Caco-2 (cell line): ENCODE data around the gene ERCC6L. TPM values are rescaled to one million over a fixed set of nuclear protein-coding genes. Genes with fewer than 3 reads are reported as not detected.

Experiments
- BruUV-seq: library from RNA; stranded (reverse); fragments of 400-500 nt; replicated peaks from 2 replicates; lab custom pipeline; 2021; lab: Mats Ljungman, UMichigan
- CTCF ChIA-PET: fragments of 300-600 bp; sonication (Branson Sonifier 250); formaldehyde crosslinking; loops from one replicate; lab custom pipeline; 2022; ENCODE audit warnings: antibody characterized with exemption; lab: Charles Lee
- POLR2A ChIA-PET: fragments of 300-600 bp; sonication (Branson Sonifier 250); formaldehyde crosslinking; loops from one replicate; lab custom pipeline; 2022; ENCODE audit warnings: antibody characterized with exemption; lab: Charles Lee
- DNase-seq, 2 experiments: peaks; one replicate each; pipeline versions ENCODE4 v3.0.0 to v3.0.0-alpha.2; 2020 to 2022
- H3K27me3 ChIP-seq: replicated peaks from 2 replicates; pipeline ENCODE4 v1.6.0; 2011; ENCODE audit warnings: low read length; ENCODE audit not compliant: control insufficient read depth, insufficient read depth
- H3K36me3 ChIP-seq: 2 replicates; pipeline ENCODE4 v1.5.1; 2011; ENCODE audit warnings: low read length; ENCODE audit not compliant: control insufficient read depth, insufficient read depth
- H3K4me1 ChIP-seq: fragments of 250-450 bp; sonication (Bioruptor Pico); 2 replicates; pipeline ENCODE4 v1.5.1; 2020; ENCODE audit warnings: mild to moderate bottlenecking
- H3K4me3 ChIP-seq: 2 replicates; pipeline ENCODE4 v1.5.1; 2011; ENCODE audit warnings: low read depth, mild to moderate bottlenecking, control low read depth, low read length
- H3K9me3 ChIP-seq: fragments of 250-450 bp; sonication (Bioruptor Pico); 2 replicates; pipeline ENCODE4 v1.5.1; 2020; ENCODE audit warnings: mild to moderate bottlenecking, moderate library complexity
- H3K27ac Mint-ChIP-seq: one replicate; pipeline ENCODE4 v1.8.0; 2022; ENCODE audit warnings: mixed read lengths; ENCODE audit not compliant: unreplicated experiment
- H3K27me3 Mint-ChIP-seq: one replicate; pipeline ENCODE4 v1.8.0; 2022; ENCODE audit warnings: mixed read lengths; ENCODE audit not compliant: insufficient read depth, unreplicated experiment
- H3K36me3 Mint-ChIP-seq: one replicate; pipeline ENCODE4 v1.8.0; 2022; ENCODE audit warnings: mild to moderate bottlenecking, mixed read lengths; ENCODE audit not compliant: insufficient read depth, unreplicated experiment
- H3K4me1 Mint-ChIP-seq: one replicate; pipeline ENCODE4 v1.8.0; 2022; ENCODE audit warnings: low read depth, mixed read lengths; ENCODE audit not compliant: unreplicated experiment
- H3K4me3 Mint-ChIP-seq: one replicate; pipeline ENCODE4 v1.8.0; 2022; ENCODE audit warnings: mild to moderate bottlenecking, moderate library complexity, mixed read lengths; ENCODE audit not compliant: unreplicated experiment
- H3K9me3 Mint-ChIP-seq: one replicate; pipeline ENCODE4 v1.8.0; 2022; ENCODE audit warnings: mixed read lengths; ENCODE audit not compliant: unreplicated experiment
- intact Hi-C: fragments of 100-400 bp; cut with micrococcal nuclease; formaldehyde crosslinking; loops from one replicate; pipeline ENCODE4 v1.10.0; 2022; ENCODE audit not compliant: unreplicated experiment
- total RNA-seq: library from RNA; stranded (reverse); gene quantifications from 2 replicates; pipeline ENCODE4 v1.2.3, GENCODE V29; 2022
- TF ChIP-seq, protein P1 (sequence below), 2 experiments: fragments of 200-600 bp in 1 of 2; IDR thresholded peaks; 1 replicate in 1 of 2; 2 replicates in 1 of 2; pipeline versions ENCODE4 v1.5.1 to v1.8.0; 2011 to 2022; ENCODE audit warnings: antibody characterized with exemption in 1 of 2, control low read depth in 1 of 2, inconsistent platforms in 1 of 2, low read depth in 1 of 2, low read length in 1 of 2, mild to moderate bottlenecking in 1 of 2, moderate library complexity in 1 of 2; ENCODE audit not compliant: insufficient read depth in 1 of 2, severe bottlenecking in 1 of 2, unreplicated experiment in 1 of 2

ERCC6L gene
- total RNA-seq, 1 experiment from 2014 or later = 9.7 TPM

DNA sequence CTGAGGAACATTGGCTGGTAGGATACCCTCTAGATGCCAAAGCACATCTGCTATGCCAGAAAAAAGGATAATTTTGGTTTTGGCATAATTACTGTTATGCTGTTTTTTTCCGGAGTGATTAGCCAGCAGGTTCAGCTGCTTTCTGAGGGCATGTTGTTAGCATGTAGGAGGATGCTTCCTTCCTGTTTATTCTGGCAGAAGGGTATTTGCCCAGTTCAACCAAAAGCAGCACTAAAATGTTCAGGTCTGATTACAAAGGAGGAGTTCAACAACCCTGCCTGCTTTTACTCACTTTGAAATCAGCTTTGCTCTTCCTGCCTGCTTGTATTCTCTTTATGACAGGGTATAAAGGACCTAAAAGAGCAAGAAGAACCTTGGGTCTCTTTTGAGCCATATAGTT, 21.9 kb downstream of the ERCC6L start:
- TF ChIP-seq, protein P1, sequence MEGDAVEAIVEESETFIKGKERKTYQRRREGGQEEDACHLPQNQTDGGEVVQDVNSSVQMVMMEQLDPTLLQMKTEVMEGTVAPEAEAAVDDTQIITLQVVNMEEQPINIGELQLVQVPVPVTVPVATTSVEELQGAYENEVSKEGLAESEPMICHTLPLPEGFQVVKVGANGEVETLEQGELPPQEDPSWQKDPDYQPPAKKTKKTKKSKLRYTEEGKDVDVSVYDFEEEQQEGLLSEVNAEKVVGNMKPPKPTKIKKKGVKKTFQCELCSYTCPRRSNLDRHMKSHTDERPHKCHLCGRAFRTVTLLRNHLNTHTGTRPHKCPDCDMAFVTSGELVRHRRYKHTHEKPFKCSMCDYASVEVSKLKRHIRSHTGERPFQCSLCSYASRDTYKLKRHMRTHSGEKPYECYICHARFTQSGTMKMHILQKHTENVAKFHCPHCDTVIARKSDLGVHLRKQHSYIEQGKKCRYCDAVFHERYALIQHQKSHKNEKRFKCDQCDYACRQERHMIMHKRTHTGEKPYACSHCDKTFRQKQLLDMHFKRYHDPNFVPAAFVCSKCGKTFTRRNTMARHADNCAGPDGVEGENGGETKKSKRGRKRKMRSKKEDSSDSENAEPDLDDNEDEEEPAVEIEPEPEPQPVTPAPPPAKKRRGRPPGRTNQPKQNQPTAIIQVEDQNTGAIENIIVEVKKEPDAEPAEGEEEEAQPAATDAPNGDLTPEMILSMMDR (IDR thresholded peaks at IDR 0.05; ENCODE audit: insufficient read depth in 1 of 2, low read depth in 1 of 2, low read length in 1 of 2, severe bottlenecking in 1 of 2, unreplicated experiment in 1 of 2) = no peak
- no peak overlapping the region for H3K4me3 ChIP-seq
- Mint-ChIP-seq H3K9me3 (peaks cover 11% of the 10 kb centered on the region), H3K27me3 (no peaks in the 10 kb centered on the region), H3K27ac (no peak overlapping the region), H3K4me3 (no peak overlapping the region), H3K36me3 (peaks cover 6% of the 10 kb centered on the region), H3K4me1 (peaks cover 8% of the 10 kb centered on the region)
- H3K27me3 ChIP-seq = no peaks in the 10 kb centered on the region
- ChIA-PET POLR2A (interaction anchor here (0.6 kb wide), 1 partner anchor 35 kb away, joined by 5 read pairs; the partner anchor contains the start of gene PIN4), CTCF (no interaction called here)
- DNase-seq = no peak
- H3K9me3 ChIP-seq = no peaks in the 10 kb centered on the region
- intact Hi-C loops = no loop called here
- H3K4me1 ChIP-seq = no peaks in the 10 kb centered on the region
- BruUV-seq = no TSS peak
- no peaks in the 10 kb centered on the region for H3K36me3 ChIP-seq

DNA sequence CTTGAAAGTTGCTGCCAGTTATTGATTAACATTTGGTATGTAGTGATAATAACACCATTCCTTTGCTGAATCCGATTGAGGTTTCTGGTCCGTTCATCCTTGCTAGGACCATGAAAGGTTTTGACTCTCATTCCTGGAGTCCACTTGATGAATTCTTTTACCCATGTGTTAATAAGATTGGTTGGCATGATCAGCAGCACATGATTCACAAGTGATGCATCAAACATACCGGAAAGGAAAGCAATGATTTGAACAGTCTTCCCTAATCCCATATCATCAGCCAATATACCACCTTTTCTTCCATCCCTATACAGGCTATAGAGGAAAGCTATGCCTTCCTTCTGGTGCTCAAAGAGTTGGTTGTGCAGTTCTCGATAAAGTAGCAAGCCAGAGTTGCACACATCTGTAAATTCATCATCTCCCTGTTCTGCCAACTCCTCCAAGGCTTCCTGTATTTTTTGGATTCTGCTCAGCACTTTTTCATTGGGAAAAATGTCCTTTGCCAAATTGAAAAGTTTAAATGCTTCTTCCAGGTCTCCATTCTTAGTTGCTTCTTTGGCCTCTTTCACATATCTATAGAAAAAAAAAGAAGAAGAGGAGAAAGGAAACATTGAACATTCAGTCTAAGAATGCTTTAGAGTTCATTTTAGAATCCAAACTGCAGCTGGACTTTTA, 30.6 kb downstream of the ERCC6L start:
- POLR2A ChIA-PET = no interaction called here
- Mint-ChIP-seq H3K4me3 (no peak overlapping the region), H3K27me3 (no peaks in the 10 kb centered on the region), H3K36me3 (peaks cover 47% of the 10 kb centered on the region), H3K9me3 (no peaks in the 10 kb centered on the region), H3K27ac (no peak overlapping the region), H3K4me1 (no peaks in the 10 kb centered on the region)
- Histone ChIP-seq H3K9me3 (no peaks in the 10 kb centered on the region), H3K36me3 (no peaks in the 10 kb centered on the region), H3K27me3 (no peaks in the 10 kb centered on the region), H3K4me1 (no peaks in the 10 kb centered on the region), H3K4me3 (no peak overlapping the region)
- intact Hi-C loops = no loop called here
- TF ChIP-seq, protein P1 (IDR thresholded peaks at IDR 0.05; ENCODE audit: insufficient read depth in 1 of 2, low read depth in 1 of 2, low read length in 1 of 2, severe bottlenecking in 1 of 2, unreplicated experiment in 1 of 2) = no peak
- CTCF ChIA-PET = no interaction called here
- DNase-seq = no peak
- no TSS peak for BruUV-seq

DNA sequence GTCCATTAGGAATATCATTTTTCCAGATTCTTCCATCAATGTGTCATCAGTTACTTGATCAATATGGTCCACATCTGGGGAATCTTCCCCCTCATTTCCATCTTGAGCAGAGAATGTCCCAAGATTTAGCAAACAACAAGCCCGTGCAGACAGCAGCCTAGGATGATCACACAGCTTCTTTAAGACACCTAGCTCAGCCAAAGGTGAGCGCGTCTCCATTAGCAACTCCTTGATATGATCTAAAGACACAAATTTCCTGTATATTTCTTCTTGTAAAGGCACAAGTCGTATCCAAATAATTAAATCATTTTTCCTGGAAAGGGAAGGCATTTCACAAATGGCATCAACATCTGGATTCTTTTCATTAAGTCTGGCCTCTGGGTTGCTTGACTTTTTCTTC, 31.5 kb downstream of the ERCC6L start:
- ChIA-PET CTCF (no interaction called here), POLR2A (no interaction called here)
- Mint-ChIP-seq H3K4me3 (no peak overlapping the region), H3K9me3 (no peaks in the 10 kb centered on the region), H3K27me3 (no peaks in the 10 kb centered on the region), H3K36me3 (peaks cover 44% of the 10 kb centered on the region), H3K27ac (no peak overlapping the region), H3K4me1 (no peaks in the 10 kb centered on the region)
- intact Hi-C loops = no loop called here
- DNase-seq = no peak
- Histone ChIP-seq H3K36me3 (no peaks in the 10 kb centered on the region), H3K9me3 (no peaks in the 10 kb centered on the region), H3K4me1 (no peaks in the 10 kb centered on the region), H3K4me3 (no peak overlapping the region), H3K27me3 (no peaks in the 10 kb centered on the region)
- BruUV-seq = TSS peak; percentile 23
- TF ChIP-seq, protein P1 (IDR thresholded peaks at IDR 0.05; ENCODE audit: insufficient read depth in 1 of 2, low read depth in 1 of 2, low read length in 1 of 2, severe bottlenecking in 1 of 2, unreplicated experiment in 1 of 2) = no peak
